ENCODE measurements around the gene FAM170B. TPM values are rescaled to one million over a fixed set of nuclear protein-coding genes. Genes with fewer than 3 reads are reported as not detected.

FAM170B gene
- total RNA-seq, 4 donors from 2014 or later, result not detected

DNA sequence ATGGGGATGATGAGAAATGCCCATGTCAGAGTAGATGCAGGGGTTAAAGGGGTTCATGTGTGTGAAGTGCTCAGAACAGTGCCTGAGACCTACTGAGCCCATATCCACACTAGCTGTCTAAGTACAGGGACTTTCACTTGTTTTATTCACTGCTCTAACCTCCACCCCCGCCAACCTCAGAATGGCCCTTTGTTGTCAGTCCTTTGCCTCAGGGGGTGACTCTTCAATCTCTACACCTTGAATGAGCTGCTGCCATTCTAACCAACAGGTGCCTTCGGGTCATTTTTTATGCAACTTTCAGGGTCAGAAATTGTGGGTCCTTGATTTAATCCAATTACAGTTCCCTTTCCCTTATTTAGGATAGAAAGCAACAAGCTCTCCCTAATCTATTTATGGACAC lies 44.7 kb downstream of the FAM170B start:
- no peak for TF ChIP-seq POLR2A (IDR thresholded peaks at IDR 0.05)
- TF ChIP-seq, protein P1, sequence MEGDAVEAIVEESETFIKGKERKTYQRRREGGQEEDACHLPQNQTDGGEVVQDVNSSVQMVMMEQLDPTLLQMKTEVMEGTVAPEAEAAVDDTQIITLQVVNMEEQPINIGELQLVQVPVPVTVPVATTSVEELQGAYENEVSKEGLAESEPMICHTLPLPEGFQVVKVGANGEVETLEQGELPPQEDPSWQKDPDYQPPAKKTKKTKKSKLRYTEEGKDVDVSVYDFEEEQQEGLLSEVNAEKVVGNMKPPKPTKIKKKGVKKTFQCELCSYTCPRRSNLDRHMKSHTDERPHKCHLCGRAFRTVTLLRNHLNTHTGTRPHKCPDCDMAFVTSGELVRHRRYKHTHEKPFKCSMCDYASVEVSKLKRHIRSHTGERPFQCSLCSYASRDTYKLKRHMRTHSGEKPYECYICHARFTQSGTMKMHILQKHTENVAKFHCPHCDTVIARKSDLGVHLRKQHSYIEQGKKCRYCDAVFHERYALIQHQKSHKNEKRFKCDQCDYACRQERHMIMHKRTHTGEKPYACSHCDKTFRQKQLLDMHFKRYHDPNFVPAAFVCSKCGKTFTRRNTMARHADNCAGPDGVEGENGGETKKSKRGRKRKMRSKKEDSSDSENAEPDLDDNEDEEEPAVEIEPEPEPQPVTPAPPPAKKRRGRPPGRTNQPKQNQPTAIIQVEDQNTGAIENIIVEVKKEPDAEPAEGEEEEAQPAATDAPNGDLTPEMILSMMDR (IDR thresholded peaks at IDR 0.05), result no peak
- Histone ChIP-seq H3K9me3 (no peaks in the 10 kb centered on the region), H3K4me3 (no peak overlapping the region), H3K4me1 (peaks cover 0 to 31% (median 11%) of the 10 kb centered on the region in 3 donors), H3K27me3 (peaks cover 0 to 4% (median 0%) of the 10 kb centered on the region in 4 donors), H3K36me3 (no peaks in the 10 kb centered on the region), H3K27ac (peak overlapping the region in 2 of 4 donors; percentile 25 to 54)
- no peak for DNase-seq
- intact Hi-C loops (cut with DNase I), result no loop called here
- WGBS, 2 donors, result 38 to 45% methylated on average over 2 of the region's 2 CpGs

GRCh38 chr10:49086889-49087288 lies 46.9 kb downstream of the FAM170B start:
- DNase-seq, result no peak
- no peaks in the 10 kb centered on the region for H3K36me3 ChIP-seq
- H3K4me1 ChIP-seq, result peaks cover 0 to 52% (median 16%) of the 10 kb centered on the region in 3 donors
- no peak overlapping the region for H3K27ac ChIP-seq
- H3K4me3 ChIP-seq, result no peak overlapping the region
- peaks cover 0 to 13% (median 0%) of the 10 kb centered on the region in 4 donors for H3K27me3 ChIP-seq
- no peaks in the 10 kb centered on the region for H3K9me3 ChIP-seq
- TF ChIP-seq, protein P1 (IDR thresholded peaks at IDR 0.05), result no peak
- TF ChIP-seq POLR2A (IDR thresholded peaks at IDR 0.05), result no peak
- intact Hi-C loops (cut with DNase I), result no loop called here
- whole genome bisulfite sequencing, 2 donors, result 82 to 90% methylated on average over 3 of the region's 3 CpGs

DNA sequence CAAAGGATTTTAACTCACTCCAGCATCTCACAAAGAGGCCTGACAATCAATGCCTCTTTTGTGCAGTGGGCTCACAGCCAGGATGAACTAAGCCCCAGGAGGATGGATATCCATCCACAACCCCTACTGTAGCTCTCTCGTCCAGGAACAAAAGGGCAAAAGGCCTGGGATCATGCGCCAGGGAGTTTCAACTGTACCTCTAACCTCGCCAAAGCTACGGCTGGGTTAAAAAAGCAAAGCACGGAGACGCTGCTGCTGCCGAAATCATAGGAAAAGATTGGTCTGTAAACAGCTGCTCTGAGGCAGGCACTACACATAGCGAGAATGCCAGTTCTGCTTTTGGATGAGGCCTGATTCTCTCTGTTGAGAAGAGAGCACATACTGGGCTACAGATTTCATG lies 50.6 kb downstream of the FAM170B start:
- 63 to 82% methylated on average over 2 to 3 of the region's 8 CpGs for WGBS, 2 donors
- no peak for TF ChIP-seq POLR2A (IDR thresholded peaks at IDR 0.05)
- TF ChIP-seq, protein P1 (IDR thresholded peaks at IDR 0.05), result no peak
- no peak for DNase-seq
- Histone ChIP-seq H3K36me3 (no peaks in the 10 kb centered on the region), H3K27ac (peak overlapping the region in 3 of 4 donors; percentile 53 to 71 (median 64)), H3K4me3 (no peak overlapping the region), H3K27me3 (peaks cover 0 to 26% (median 0%) of the 10 kb centered on the region in 4 donors), H3K4me1 (peaks cover 6 to 53% (median 23%) of the 10 kb centered on the region in 3 donors), H3K9me3 (no peaks in the 10 kb centered on the region)
- intact Hi-C loops (cut with DNase I), result no loop called here

DNA sequence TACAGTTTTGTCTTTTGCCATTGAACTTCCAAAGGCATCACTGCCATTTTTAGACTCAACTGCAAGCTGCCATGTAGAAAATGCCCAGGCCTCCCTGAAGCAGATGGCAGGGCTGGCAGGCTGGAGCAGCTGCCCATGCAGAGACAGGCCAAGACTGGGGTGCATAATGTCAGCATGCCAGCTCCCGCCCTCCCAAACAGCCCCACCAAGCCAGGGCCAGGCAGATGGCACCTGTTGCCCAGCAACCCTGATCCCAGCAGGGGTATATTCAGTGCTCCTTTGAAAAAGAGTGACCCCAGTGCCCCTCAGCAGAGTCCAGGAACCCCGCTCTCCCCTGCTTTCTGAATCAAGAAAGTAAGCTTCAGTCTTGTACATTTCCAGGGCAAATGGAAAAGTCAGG lies 51.1 kb downstream of the FAM170B start:
- intact Hi-C loops (cut with DNase I), result no loop called here
- Histone ChIP-seq H3K4me1 (peaks cover 6 to 53% (median 23%) of the 10 kb centered on the region in 3 donors), H3K27me3 (peaks cover 0 to 29% (median 0%) of the 10 kb centered on the region in 4 donors), H3K4me3 (no peak overlapping the region), H3K9me3 (no peaks in the 10 kb centered on the region), H3K27ac (peak overlapping the region; percentile 9 to 71 (median 58)), H3K36me3 (no peaks in the 10 kb centered on the region)
- WGBS, 2 donors, result 71% methylated on average over 2 of the region's 2 CpGs; no CpG with 5 or more reads in 1 of the 2 donors
- no peak for DNase-seq
- TF ChIP-seq POLR2A (IDR thresholded peaks at IDR 0.05), result no peak
- TF ChIP-seq, protein P1 (IDR thresholded peaks at IDR 0.05), result no peak

DNA sequence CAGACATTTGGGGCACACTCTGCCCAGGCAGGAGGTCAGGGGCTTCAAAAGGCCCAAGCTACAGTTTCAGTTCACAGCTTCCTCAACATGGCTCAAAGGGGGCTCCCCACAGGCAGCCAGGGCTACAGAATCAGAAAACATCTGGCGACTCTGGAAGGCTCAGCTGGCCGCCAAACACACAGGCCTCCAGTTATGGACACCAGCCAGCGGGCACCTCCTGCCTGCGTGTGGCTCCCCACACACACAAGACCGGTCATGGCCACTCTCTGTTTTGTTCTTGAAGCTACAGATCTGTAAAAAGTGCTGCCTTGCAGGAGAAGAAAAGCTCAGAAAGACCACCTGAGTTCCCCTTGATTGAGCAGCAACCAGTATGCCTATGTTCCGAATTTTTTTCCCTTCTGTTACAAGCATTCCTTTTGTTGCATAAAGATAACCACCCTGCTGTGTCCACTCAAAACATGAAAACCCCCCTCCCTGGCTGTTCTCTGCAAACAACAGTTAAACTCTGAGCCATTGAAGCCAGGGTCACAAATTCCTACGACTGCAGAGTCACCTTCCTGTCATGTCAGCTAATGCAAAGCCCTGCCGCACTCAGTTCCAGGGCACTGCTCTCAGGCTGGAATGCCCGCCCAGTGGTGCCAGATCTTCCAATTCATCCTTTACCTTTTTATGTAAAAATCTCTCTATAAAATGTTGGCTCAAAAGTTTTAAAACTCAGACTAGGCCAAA lies 52.1 kb downstream of the FAM170B start:
- Histone ChIP-seq H3K9me3 (no peaks in the 10 kb centered on the region), H3K4me3 (no peak overlapping the region), H3K27ac (peak overlapping the region in 3 of 4 donors; percentile 26 to 64 (median 59)), H3K36me3 (no peaks in the 10 kb centered on the region), H3K4me1 (peaks cover 6 to 53% (median 23%) of the 10 kb centered on the region in 3 donors), H3K27me3 (peaks cover 0 to 29% (median 0%) of the 10 kb centered on the region in 4 donors)
- intact Hi-C loops (cut with DNase I), result no loop called here
- TF ChIP-seq, protein P1 (IDR thresholded peaks at IDR 0.05), result no peak
- TF ChIP-seq POLR2A (IDR thresholded peaks at IDR 0.05), result no peak
- WGBS, 2 donors, result 65 to 89% methylated on average over 5 to 9 of the region's 9 CpGs
- DNase-seq, result no peak

All from esophagus squamous epithelium (tissue), 5 donors.